KG1 (cell line): ENCODE results near the gene ATP5F1C.
"Not testable (repeated sequence)": the region's sequence is repeated elsewhere in the genome, so short reads cannot be mapped to it uniquely, and the experiment has no call there.

Experiments used
- DNase-seq: peaks from one replicate; lab custom pipeline; 2025; lab: John Stamatoyannopoulos, UW

Gene ATP5F1C

GRCh38 chr10:7787857-7788638 is at the start of gene ATP5F1C, which contains the start of gene KIN:
Gene ATP5F1C, plus strand, starts transcription at chr10:7788177. Its CDS starts 31 bp downstream, at chr10:7788208.
Gene KIN, minus strand, starts transcription at chr10:7787993. Its CDS starts 60 bp downstream, at chr10:7787933.
- DNase-seq: peak; percentile 93

GRCh38 chr10:7738536-7739407 is 49.2 kb upstream of the ATP5F1C start:
- no peak for DNase-seq

GRCh38 chr10:7744307-7744706 is 43.7 kb upstream of the ATP5F1C start:
- DNase-seq: no peak

- DNase-seq: not testable (repeated sequence)
Observed at GRCh38 chr10:7748637-7749036, 39.3 kb upstream of the ATP5F1C start.

- DNase-seq: no peak
Observed at GRCh38 chr10:7750222-7750621, 37.8 kb upstream of the ATP5F1C start.

GRCh38 chr10:7752251-7752650 is 35.7 kb upstream of the ATP5F1C start:
- no peak for DNase-seq

GRCh38 chr10:7755103-7755502 is 32.9 kb upstream of the ATP5F1C start:
- DNase-seq: no peak

GRCh38 chr10:7756360-7756992 is 31.5 kb upstream of the ATP5F1C start:
- no peak for DNase-seq

GRCh38 chr10:7763929-7764328 is 24.0 kb upstream of the ATP5F1C start:
- no peak for DNase-seq

GRCh38 chr10:7766241-7766640 is 21.7 kb upstream of the ATP5F1C start:
- no peak for DNase-seq

- no peak for DNase-seq
Observed at GRCh38 chr10:7767209-7767608, 20.8 kb upstream of the ATP5F1C start.

GRCh38 chr10:7768417-7768816 is 19.6 kb upstream of the ATP5F1C start:
- DNase-seq: no peak

- no peak for DNase-seq
Observed at GRCh38 chr10:7773845-7774801, 13.9 kb upstream of the ATP5F1C start.

GRCh38 chr10:7776777-7777176 is 11.2 kb upstream of the ATP5F1C start:
- DNase-seq: no peak

- DNase-seq: not testable (repeated sequence)
Observed at GRCh38 chr10:7782194-7782593, 5.8 kb upstream of the ATP5F1C start.

GRCh38 chr10:7786430-7786829 is 1.5 kb upstream of the ATP5F1C start:
- DNase-seq: no peak

GRCh38 chr10:7787150-7787856 is 674 bp upstream of the ATP5F1C start:
- no peak for DNase-seq

GRCh38 chr10:7788639-7789286 is 786 bp downstream of the ATP5F1C start:
- DNase-seq: no peak

- DNase-seq: no peak
Observed at GRCh38 chr10:7789390-7789789, 1.4 kb downstream of the ATP5F1C start.

GRCh38 chr10:7792541-7792940 is 4.6 kb downstream of the ATP5F1C start:
- no peak for DNase-seq
